ENCODE results near the gene NR2F2.

Gene NR2F2

GRCh38 chr15:96385195-96385594 lies 54.7 kb downstream of the NR2F2 start:
- H3K27me3 ChIP-seq (ENCODE audit: insufficient read depth, low read length, poor library complexity), result no peaks in the 10 kb centered on the region
- no peak overlapping the region for H3K27ac ChIP-seq (ENCODE audit: low read length)
- DNase-seq, result no peak
- H3K4me1 ChIP-seq (ENCODE audit: insufficient read depth, low read length), result no peaks in the 10 kb centered on the region
- H3K36me3 ChIP-seq (ENCODE audit: insufficient read depth, low read length), result no peaks in the 10 kb centered on the region
- no peaks in the 10 kb centered on the region for H3K9me3 ChIP-seq (ENCODE audit: insufficient read depth, low read length, severe bottlenecking)
- no peaks in the 10 kb centered on the region for H4K20me1 ChIP-seq (ENCODE audit: insufficient read depth, low read length)
- H3K79me2 ChIP-seq (ENCODE audit: insufficient read depth, low read length), result no peaks in the 10 kb centered on the region
- no peak for ATAC-seq (ENCODE audit: insufficient read depth, low read depth)
- no peak overlapping the region for H3K4me3 ChIP-seq (ENCODE audit: low read depth in 1 of 2, low read length in 2 of 2)
- TF ChIP-seq EZH2 (IDR thresholded peaks at IDR 0.05; ENCODE audit: borderline replicate concordance, low read depth, low read length, severe bottlenecking) (no peak), CTCF (IDR thresholded peaks at IDR 0.05; ENCODE audit: borderline replicate concordance, extremely low read depth, low read length, poor library complexity, severe bottlenecking) (no peak)
- H3K4me2 ChIP-seq (ENCODE audit: insufficient read depth, low read length), result no peak overlapping the region
- no peak overlapping the region for H2AFZ ChIP-seq (ENCODE audit: low read depth, low read length)
- no peak overlapping the region for H3K9ac ChIP-seq (ENCODE audit: low read depth, low read length)

- no peak overlapping the region for H3K27ac ChIP-seq (ENCODE audit: low read length)
- H3K36me3 ChIP-seq (ENCODE audit: insufficient read depth, low read length), result no peaks in the 10 kb centered on the region
- H4K20me1 ChIP-seq (ENCODE audit: insufficient read depth, low read length), result no peaks in the 10 kb centered on the region
- no peaks in the 10 kb centered on the region for H3K9me3 ChIP-seq (ENCODE audit: insufficient read depth, low read length, severe bottlenecking)
- no peaks in the 10 kb centered on the region for H3K27me3 ChIP-seq (ENCODE audit: insufficient read depth, low read length, poor library complexity)
- DNase-seq (no peak), ATAC-seq (ENCODE audit: insufficient read depth, low read depth) (no peak)
- H3K9ac ChIP-seq (ENCODE audit: low read depth, low read length), result no peak overlapping the region
- no peaks in the 10 kb centered on the region for H3K4me1 ChIP-seq (ENCODE audit: insufficient read depth, low read length)
- no peak overlapping the region for H2AFZ ChIP-seq (ENCODE audit: low read depth, low read length)
- no peak overlapping the region for H3K4me2 ChIP-seq (ENCODE audit: insufficient read depth, low read length)
- TF ChIP-seq EZH2 (IDR thresholded peaks at IDR 0.05; ENCODE audit: borderline replicate concordance, low read depth, low read length, severe bottlenecking) (no peak), CTCF (IDR thresholded peaks at IDR 0.05; ENCODE audit: borderline replicate concordance, extremely low read depth, low read length, poor library complexity, severe bottlenecking) (no peak)
- no peaks in the 10 kb centered on the region for H3K79me2 ChIP-seq (ENCODE audit: insufficient read depth, low read length)
- no peak overlapping the region for H3K4me3 ChIP-seq (ENCODE audit: low read depth in 1 of 2, low read length in 2 of 2)
Observed at GRCh38 chr15:96388673-96389072, 58.2 kb downstream of the NR2F2 start.

Data from DND-41 (cell line).